T-helper 2 cell treated with Interferon-gamma antibody and Interleukin-4, amounts not matched to agents 5 μg/mL and 100 μg/mL, for 36 hours (primary cell): Measurements from ENCODE around the gene PRKCA.

Source experiments
- DNase-seq: peaks from one replicate; pipeline ENCODE4 v3.0.0; 2021; ENCODE audit warnings: low spot score
- H3K27ac Mint-ChIP-seq: one replicate; pipeline ENCODE4 v1.8.0; 2021; ENCODE audit warnings: mild to moderate bottlenecking, mixed read lengths
- H3K27me3 Mint-ChIP-seq: one replicate; pipeline ENCODE4 v1.8.0; 2021; ENCODE audit warnings: low read depth, mixed read lengths
- H3K36me3 Mint-ChIP-seq: one replicate; pipeline ENCODE4 v1.8.0; 2021; ENCODE audit warnings: low read depth, mixed read lengths
- H3K4me1 Mint-ChIP-seq: one replicate; pipeline ENCODE4 v1.8.0; 2021; ENCODE audit warnings: low read depth, mixed read lengths
- H3K4me3 Mint-ChIP-seq: one replicate; pipeline ENCODE4 v1.8.0; 2022; ENCODE audit warnings: mild to moderate bottlenecking, moderate library complexity, mixed read lengths
- H3K9me3 Mint-ChIP-seq: one replicate; pipeline ENCODE4 v1.8.0; 2021; ENCODE audit warnings: mixed read lengths

The PRKCA gene

GRCh38 chr17:66675273-66675990 is 373.0 kb downstream of the PRKCA start:
- H3K4me3 Mint-ChIP-seq = no peak overlapping the region
- no peak overlapping the region for H3K27ac Mint-ChIP-seq
- H3K4me1 Mint-ChIP-seq = peaks cover 33% of the 10 kb centered on the region
- peaks cover 37% of the 10 kb centered on the region for H3K36me3 Mint-ChIP-seq
- H3K9me3 Mint-ChIP-seq = peaks cover 10% of the 10 kb centered on the region
- no peaks in the 10 kb centered on the region for H3K27me3 Mint-ChIP-seq
- no peak for DNase-seq

GRCh38 chr17:66675991-66676371 is 373.6 kb downstream of the PRKCA start:
- DNase-seq = no peak
- Mint-ChIP-seq H3K4me1 (peaks cover 33% of the 10 kb centered on the region), H3K36me3 (peaks cover 37% of the 10 kb centered on the region), H3K27me3 (no peaks in the 10 kb centered on the region), H3K4me3 (no peak overlapping the region), H3K9me3 (peaks cover 10% of the 10 kb centered on the region), H3K27ac (no peak overlapping the region)

GRCh38 chr17:66676421-66676820 is 374.0 kb downstream of the PRKCA start:
- DNase-seq = no peak
- Mint-ChIP-seq H3K4me1 (peaks cover 31% of the 10 kb centered on the region), H3K4me3 (no peak overlapping the region), H3K36me3 (peaks cover 38% of the 10 kb centered on the region), H3K9me3 (peaks cover 10% of the 10 kb centered on the region), H3K27me3 (no peaks in the 10 kb centered on the region), H3K27ac (peak overlapping the region; percentile 67)

GRCh38 chr17:66677201-66677981 is 375.0 kb downstream of the PRKCA start:
- H3K4me3 Mint-ChIP-seq = no peak overlapping the region
- peaks cover 10% of the 10 kb centered on the region for H3K9me3 Mint-ChIP-seq
- no peaks in the 10 kb centered on the region for H3K27me3 Mint-ChIP-seq
- H3K27ac Mint-ChIP-seq = no peak overlapping the region
- peaks cover 40% of the 10 kb centered on the region for H3K36me3 Mint-ChIP-seq
- peak; percentile 18 for DNase-seq
- H3K4me1 Mint-ChIP-seq = peaks cover 26% of the 10 kb centered on the region

GRCh38 chr17:66678061-66678460 is 375.6 kb downstream of the PRKCA start:
- no peak overlapping the region for H3K27ac Mint-ChIP-seq
- peaks cover 40% of the 10 kb centered on the region for H3K36me3 Mint-ChIP-seq
- peaks cover 10% of the 10 kb centered on the region for H3K9me3 Mint-ChIP-seq
- H3K4me1 Mint-ChIP-seq = peaks cover 25% of the 10 kb centered on the region
- no peaks in the 10 kb centered on the region for H3K27me3 Mint-ChIP-seq
- no peak for DNase-seq
- no peak overlapping the region for H3K4me3 Mint-ChIP-seq

GRCh38 chr17:66678827-66679226 is 376.4 kb downstream of the PRKCA start:
- Mint-ChIP-seq H3K36me3 (peaks cover 39% of the 10 kb centered on the region), H3K9me3 (peaks cover 10% of the 10 kb centered on the region), H3K4me3 (no peak overlapping the region), H3K4me1 (peaks cover 18% of the 10 kb centered on the region), H3K27ac (no peak overlapping the region), H3K27me3 (no peaks in the 10 kb centered on the region)
- no peak for DNase-seq

- Mint-ChIP-seq H3K9me3 (peaks cover 10% of the 10 kb centered on the region), H3K27me3 (no peaks in the 10 kb centered on the region), H3K4me3 (no peak overlapping the region), H3K27ac (no peak overlapping the region), H3K36me3 (peaks cover 35% of the 10 kb centered on the region), H3K4me1 (peaks cover 11% of the 10 kb centered on the region)
- DNase-seq = no peak
These were observed 377.5 kb downstream of the PRKCA start for GRCh38 chr17:66679631-66680517.

GRCh38 chr17:66682283-66682682 is 379.9 kb downstream of the PRKCA start:
- DNase-seq = no peak
- H3K27me3 Mint-ChIP-seq = no peaks in the 10 kb centered on the region
- H3K9me3 Mint-ChIP-seq = peaks cover 10% of the 10 kb centered on the region
- H3K36me3 Mint-ChIP-seq = peaks cover 34% of the 10 kb centered on the region
- H3K27ac Mint-ChIP-seq = no peak overlapping the region
- no peak overlapping the region for H3K4me3 Mint-ChIP-seq
- peaks cover 11% of the 10 kb centered on the region for H3K4me1 Mint-ChIP-seq

- Mint-ChIP-seq H3K27ac (no peak overlapping the region), H3K4me3 (no peak overlapping the region)
These were observed 381.8 kb downstream of the PRKCA start for GRCh38 chr17:66684261-66684660.

GRCh38 chr17:66684731-66685130 is 382.3 kb downstream of the PRKCA start:
- H3K9me3 Mint-ChIP-seq = no peaks in the 10 kb centered on the region
- peaks cover 2% of the 10 kb centered on the region for H3K4me1 Mint-ChIP-seq
- H3K36me3 Mint-ChIP-seq = peaks cover 31% of the 10 kb centered on the region
- no peaks in the 10 kb centered on the region for H3K27me3 Mint-ChIP-seq
- H3K4me3 Mint-ChIP-seq = no peak overlapping the region
- H3K27ac Mint-ChIP-seq = no peak overlapping the region
- no peak for DNase-seq

More at GRCh38 chr17:66684261-66684660, 381.8 kb downstream of the PRKCA start:
- H3K27me3 Mint-ChIP-seq = no peaks in the 10 kb centered on the region
- peaks cover 30% of the 10 kb centered on the region for H3K36me3 Mint-ChIP-seq
- no peaks in the 10 kb centered on the region for H3K4me1 Mint-ChIP-seq
- no peaks in the 10 kb centered on the region for H3K9me3 Mint-ChIP-seq
- no peak for DNase-seq

GRCh38 chr17:66686601-66687000 is 384.2 kb downstream of the PRKCA start:
- Mint-ChIP-seq H3K27ac (no peak overlapping the region), H3K4me1 (peaks cover 6% of the 10 kb centered on the region), H3K36me3 (peaks cover 39% of the 10 kb centered on the region), H3K4me3 (no peak overlapping the region), H3K27me3 (no peaks in the 10 kb centered on the region), H3K9me3 (no peaks in the 10 kb centered on the region)
- no peak for DNase-seq

- H3K4me3 Mint-ChIP-seq = no peak overlapping the region
- peaks cover 9% of the 10 kb centered on the region for H3K4me1 Mint-ChIP-seq
- peaks cover 49% of the 10 kb centered on the region for H3K36me3 Mint-ChIP-seq
- H3K27ac Mint-ChIP-seq = no peak overlapping the region
- H3K9me3 Mint-ChIP-seq = no peaks in the 10 kb centered on the region
- DNase-seq = no peak
- H3K27me3 Mint-ChIP-seq = no peaks in the 10 kb centered on the region
These were observed 385.3 kb downstream of the PRKCA start for GRCh38 chr17:66687570-66688284.

GRCh38 chr17:66689221-66689620 is 386.8 kb downstream of the PRKCA start:
- Mint-ChIP-seq H3K4me3 (no peak overlapping the region), H3K27ac (peak overlapping the region; percentile 69), H3K27me3 (no peaks in the 10 kb centered on the region), H3K9me3 (no peaks in the 10 kb centered on the region), H3K4me1 (peaks cover 9% of the 10 kb centered on the region), H3K36me3 (peaks cover 58% of the 10 kb centered on the region)
- no peak for DNase-seq
